Neural progenitor cell (in vitro differentiated cells): ENCODE results near the gene TMCO4. TPM values are rescaled to one million over a fixed set of nuclear protein-coding genes. Genes with fewer than 3 reads are reported as not detected.

Experiments
- DNase-seq: peaks from one replicate; pipeline ENCODE4 v3.0.0-alpha.2; 2016; ENCODE audit warnings: low spot score
- H2AFZ ChIP-seq: fragments of 200-600 bp; sonication (generic); replicated peaks from 2 replicates; pipeline ENCODE4 v1.6.1; 2016; ENCODE audit warnings: antibody characterized with exemption
- H3F3A ChIP-seq: fragments of 200-600 bp; sonication (generic); 2 replicates; pipeline ENCODE4 v1.6.1; 2016; ENCODE audit warnings: antibody characterized with exemption, low read depth
- H3K27ac ChIP-seq: fragments of 200-600 bp; sonication (generic); 2 replicates; pipeline ENCODE4 v1.5.1; 2016; ENCODE audit warnings: mild to moderate bottlenecking
- H3K27me3 ChIP-seq: fragments of 200-600 bp; sonication (generic); 2 replicates; pipeline ENCODE4 v1.6.1; 2016; ENCODE audit warnings: mild to moderate bottlenecking, moderate library complexity
- H3K36me3 ChIP-seq: fragments of 200-600 bp; sonication (generic); 2 replicates; pipeline ENCODE4 v1.5.1; 2016
- H3K4me1 ChIP-seq: fragments of 200-600 bp; sonication (generic); 2 replicates; pipeline ENCODE4 v1.6.1; 2016; ENCODE audit warnings: mixed run types
- H3K4me2 ChIP-seq: fragments of 200-600 bp; sonication (generic); 2 replicates; pipeline ENCODE4 v1.6.1; 2016
- H3K4me3 ChIP-seq: fragments of 200-600 bp; sonication (generic); 2 replicates; pipeline ENCODE4 v1.5.1; 2016
- H3K79me2 ChIP-seq: fragments of 200-600 bp; sonication (generic); 2 replicates; pipeline ENCODE4 v1.6.1; 2016; ENCODE audit warnings: low read depth
- H3K9ac ChIP-seq: fragments of 200-600 bp; sonication (generic); 2 replicates; pipeline ENCODE4 v1.6.1; 2016
- H3K9me3 ChIP-seq: fragments of 200-600 bp; sonication (generic); 2 replicates; pipeline ENCODE4 v1.5.1; 2016; ENCODE audit warnings: low read depth
- H4K20me1 ChIP-seq: fragments of 200-600 bp; sonication (generic); 2 replicates; pipeline ENCODE4 v1.6.1; 2016; ENCODE audit warnings: low read depth
- H3K27ac Mint-ChIP-seq: 3 replicates; pipeline ENCODE4 v1.8.0; 2021; ENCODE audit warnings: mixed read lengths
- H3K27me3 Mint-ChIP-seq: 2 replicates; pipeline ENCODE4 v1.8.0; 2022; ENCODE audit warnings: low read depth, mild to moderate bottlenecking, inconsistent platforms, moderate library complexity, mixed read lengths; ENCODE audit not compliant: insufficient read depth
- H3K36me3 Mint-ChIP-seq: 3 replicates; pipeline ENCODE4 v1.8.0; 2021; ENCODE audit warnings: mixed read lengths
- H3K4me1 Mint-ChIP-seq: 3 replicates; pipeline ENCODE4 v1.8.0; 2021; ENCODE audit warnings: mixed read lengths
- H3K4me3 Mint-ChIP-seq: 3 replicates; pipeline ENCODE4 v1.8.0; 2021; ENCODE audit warnings: mild to moderate bottlenecking, moderate library complexity, mixed read lengths
- H3K9me3 Mint-ChIP-seq: 3 replicates; pipeline ENCODE4 v1.8.0; 2020; ENCODE audit warnings: mixed read lengths
- EZH2 ChIP-seq: fragments of 200-600 bp; sonication (generic); IDR thresholded peaks from 2 replicates; pipeline ENCODE4 v1.6.1; 2017; ENCODE audit warnings: antibody characterized with exemption, mild to moderate bottlenecking, moderate library complexity
- EZH2phosphoT487 ChIP-seq: fragments of 200-600 bp; sonication (generic); IDR thresholded peaks from 2 replicates; pipeline ENCODE4 v1.6.1; 2017; ENCODE audit warnings: antibody characterized with exemption
- total RNA-seq: library from RNA; depleted of rRNA; stranded (reverse); fragments of >200 nt; gene quantifications from 2 replicates; pipeline ENCODE4 v1.2.3, GENCODE V29; 2015; ENCODE audit warnings: low replicate concordance
- TF ChIP-seq, protein P1 (sequence below): fragments of 200-600 bp; sonication (generic); IDR thresholded peaks from 2 replicates; pipeline ENCODE4 v1.5.1; 2017; ENCODE audit warnings: antibody characterized with exemption, mild to moderate bottlenecking

Gene TMCO4
- total RNA-seq, 1 donor from 2014 or later: 0.30 TPM

DNA sequence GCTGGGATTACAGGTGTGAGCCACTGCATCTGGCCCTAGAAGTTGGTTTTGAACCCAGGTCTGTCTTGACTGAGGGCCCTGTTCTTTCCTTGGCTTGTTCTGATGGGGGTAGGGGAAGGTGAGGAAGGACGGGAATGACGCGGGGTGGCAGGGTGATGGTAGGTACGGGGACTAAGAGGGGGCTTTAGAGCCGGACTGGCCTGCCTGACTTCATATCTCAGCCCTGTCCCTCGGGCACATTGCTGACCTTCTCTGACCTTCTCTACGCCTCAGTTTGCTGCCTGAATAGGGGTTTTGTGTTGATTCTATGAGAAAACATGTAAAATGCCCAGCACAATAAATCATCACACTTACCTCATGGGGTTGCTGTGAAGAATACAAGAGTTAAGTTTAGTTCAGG, 8.6 kb upstream of the TMCO4 start:
- Mint-ChIP-seq H3K9me3 (peaks cover 5% of the 10 kb centered on the region), H3K4me1 (peaks cover 6% of the 10 kb centered on the region), H3K4me3 (no peak overlapping the region), H3K27me3 (peaks cover 13% of the 10 kb centered on the region), H3K36me3 (no peaks in the 10 kb centered on the region), H3K27ac (no peak overlapping the region)
- Histone ChIP-seq H3K4me1 (no peaks in the 10 kb centered on the region), H3K9ac (no peak overlapping the region), H3K27ac (no peak overlapping the region), H3K79me2 (no peaks in the 10 kb centered on the region), H3K9me3 (no peaks in the 10 kb centered on the region), H3F3A (no peaks in the 10 kb centered on the region), H3K4me2 (no peak overlapping the region), H3K4me3 (no peak overlapping the region), H3K36me3 (no peaks in the 10 kb centered on the region), H2AFZ (no peak overlapping the region), H4K20me1 (no peaks in the 10 kb centered on the region), H3K27me3 (no peaks in the 10 kb centered on the region)
- no peak for TF ChIP-seq EZH2phosphoT487
- TF ChIP-seq, protein P1, sequence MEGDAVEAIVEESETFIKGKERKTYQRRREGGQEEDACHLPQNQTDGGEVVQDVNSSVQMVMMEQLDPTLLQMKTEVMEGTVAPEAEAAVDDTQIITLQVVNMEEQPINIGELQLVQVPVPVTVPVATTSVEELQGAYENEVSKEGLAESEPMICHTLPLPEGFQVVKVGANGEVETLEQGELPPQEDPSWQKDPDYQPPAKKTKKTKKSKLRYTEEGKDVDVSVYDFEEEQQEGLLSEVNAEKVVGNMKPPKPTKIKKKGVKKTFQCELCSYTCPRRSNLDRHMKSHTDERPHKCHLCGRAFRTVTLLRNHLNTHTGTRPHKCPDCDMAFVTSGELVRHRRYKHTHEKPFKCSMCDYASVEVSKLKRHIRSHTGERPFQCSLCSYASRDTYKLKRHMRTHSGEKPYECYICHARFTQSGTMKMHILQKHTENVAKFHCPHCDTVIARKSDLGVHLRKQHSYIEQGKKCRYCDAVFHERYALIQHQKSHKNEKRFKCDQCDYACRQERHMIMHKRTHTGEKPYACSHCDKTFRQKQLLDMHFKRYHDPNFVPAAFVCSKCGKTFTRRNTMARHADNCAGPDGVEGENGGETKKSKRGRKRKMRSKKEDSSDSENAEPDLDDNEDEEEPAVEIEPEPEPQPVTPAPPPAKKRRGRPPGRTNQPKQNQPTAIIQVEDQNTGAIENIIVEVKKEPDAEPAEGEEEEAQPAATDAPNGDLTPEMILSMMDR: no peak
- TF ChIP-seq EZH2: no peak
- DNase-seq: no peak

DNA sequence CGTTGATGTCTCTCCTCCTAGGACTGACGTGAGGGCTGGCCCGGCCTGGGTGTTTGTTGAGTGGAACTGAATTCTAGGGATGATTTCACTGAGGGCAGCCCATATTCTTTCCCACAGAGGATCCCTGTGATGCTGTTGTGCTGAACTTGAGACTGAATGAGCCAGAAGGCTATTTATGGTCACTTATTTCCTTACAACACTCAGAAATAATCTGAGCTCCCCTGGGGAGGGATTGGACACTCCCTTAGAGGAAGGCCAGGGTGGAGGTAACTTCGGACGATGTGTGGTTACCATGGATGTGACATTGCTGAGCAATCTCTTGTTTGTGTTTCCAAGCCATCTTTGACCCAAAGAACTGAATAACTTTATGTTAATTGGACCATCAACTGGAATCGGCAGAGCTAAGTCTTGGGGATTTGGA, 5.1 kb upstream of the TMCO4 start:
- Histone ChIP-seq H3F3A (peaks cover 6% of the 10 kb centered on the region), H3K27me3 (peaks cover 28% of the 10 kb centered on the region), H3K9me3 (no peaks in the 10 kb centered on the region), H2AFZ (no peak overlapping the region), H3K4me2 (no peak overlapping the region), H3K4me1 (no peaks in the 10 kb centered on the region), H3K9ac (no peak overlapping the region), H4K20me1 (no peaks in the 10 kb centered on the region), H3K27ac (no peak overlapping the region), H3K4me3 (no peak overlapping the region), H3K36me3 (no peaks in the 10 kb centered on the region), H3K79me2 (no peaks in the 10 kb centered on the region)
- TF ChIP-seq EZH2 (no peak), EZH2phosphoT487 (no peak)
- TF ChIP-seq, protein P1: no peak
- Mint-ChIP-seq H3K36me3 (no peaks in the 10 kb centered on the region), H3K27me3 (peaks cover 27% of the 10 kb centered on the region), H3K4me3 (no peak overlapping the region), H3K9me3 (peaks cover 5% of the 10 kb centered on the region), H3K4me1 (peaks cover 13% of the 10 kb centered on the region), H3K27ac (no peak overlapping the region)
- no peak for DNase-seq

- H4K20me1 ChIP-seq: no peaks in the 10 kb centered on the region
- H3K27me3 ChIP-seq: peaks cover 48% of the 10 kb centered on the region
- no peak overlapping the region for H2AFZ ChIP-seq
- peaks cover 14% of the 10 kb centered on the region for H3F3A ChIP-seq
- H3K36me3 ChIP-seq: no peaks in the 10 kb centered on the region
- no peaks in the 10 kb centered on the region for H3K9me3 ChIP-seq
- H3K4me2 ChIP-seq: no peak overlapping the region
- peaks cover 10% of the 10 kb centered on the region for H3K4me1 Mint-ChIP-seq
- no peak overlapping the region for H3K27ac ChIP-seq
- peaks cover 31% of the 10 kb centered on the region for H3K27me3 Mint-ChIP-seq
- DNase-seq: peak; percentile 27
- no peak overlapping the region for H3K9ac ChIP-seq
- H3K9me3 Mint-ChIP-seq: no peaks in the 10 kb centered on the region
- H3K4me1 ChIP-seq: peaks cover 6% of the 10 kb centered on the region
- TF ChIP-seq, protein P1: no peak
- TF ChIP-seq EZH2phosphoT487 (no peak), EZH2 (no peak)
- H3K4me3 Mint-ChIP-seq: no peak overlapping the region
- H3K4me3 ChIP-seq: no peak overlapping the region
- H3K79me2 ChIP-seq: no peaks in the 10 kb centered on the region
- H3K27ac Mint-ChIP-seq: no peak overlapping the region
- H3K36me3 Mint-ChIP-seq: no peaks in the 10 kb centered on the region
Observed at GRCh38 chr1:19802269-19802668, 2.6 kb upstream of the TMCO4 start.
